PFSK-1 (cell line): Measurements from ENCODE around the gene CAMKMT.

Experiments used
- FOXP2 ChIP-seq: optimal IDR thresholded peaks from 2 replicates; pipeline ENCODE3; 2011; ENCODE audit warnings: borderline replicate concordance, control low read depth, inconsistent platforms; ENCODE audit not compliant: insufficient read depth; ENCODE audit errors: extremely low read length, extremely low read depth
- POLR2AphosphoS5 ChIP-seq: IDR thresholded peaks from 2 replicates; pipeline ENCODE4 v1.6.1; 2012; ENCODE audit warnings: low read depth, mild to moderate bottlenecking, control low read depth, low read length, moderate library complexity
- SIN3A ChIP-seq: IDR thresholded peaks from 2 replicates; pipeline ENCODE4 v1.6.1; 2012; ENCODE audit warnings: mild to moderate bottlenecking, low read length, moderate library complexity, borderline replicate concordance; ENCODE audit not compliant: insufficient read depth
- TAF1 ChIP-seq: IDR thresholded peaks from 2 replicates; pipeline ENCODE4 v1.6.1; 2012; ENCODE audit warnings: low read length, control low read depth, borderline replicate concordance; ENCODE audit not compliant: insufficient read depth
- TF ChIP-seq, protein P1 (sequence below), 2 experiments: IDR thresholded peaks; 2 replicates each; pipeline versions ENCODE4 v1.6.1 to v1.8.0; 2011 to 2012; ENCODE audit warnings: low read depth in 2 of 2, low read length in 2 of 2, control low read depth in 1 of 2, inconsistent platforms in 1 of 2, mild to moderate bottlenecking in 1 of 2, moderate library complexity in 1 of 2; ENCODE audit not compliant: insufficient read depth in 1 of 2

CAMKMT gene

DNA sequence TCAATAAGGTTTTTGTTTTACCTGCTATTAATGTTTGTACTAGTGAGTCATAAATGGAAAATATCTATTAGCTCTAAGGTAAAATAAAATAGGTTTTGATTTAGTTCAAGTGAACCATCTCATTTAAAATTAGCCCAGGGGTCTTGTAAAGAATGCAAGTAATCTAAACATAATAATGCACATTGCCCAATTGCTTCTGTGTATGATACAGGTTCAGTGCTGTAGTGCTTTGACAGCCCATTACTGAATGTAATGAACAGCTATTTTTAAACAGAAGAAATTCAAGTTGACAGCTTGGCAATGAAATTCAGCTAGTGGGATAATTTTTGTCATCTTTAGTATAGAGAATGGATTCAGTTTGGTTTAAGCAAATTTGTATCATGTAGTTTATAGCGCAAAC, 91.5 kb downstream of the CAMKMT start:
- TF ChIP-seq, protein P1, sequence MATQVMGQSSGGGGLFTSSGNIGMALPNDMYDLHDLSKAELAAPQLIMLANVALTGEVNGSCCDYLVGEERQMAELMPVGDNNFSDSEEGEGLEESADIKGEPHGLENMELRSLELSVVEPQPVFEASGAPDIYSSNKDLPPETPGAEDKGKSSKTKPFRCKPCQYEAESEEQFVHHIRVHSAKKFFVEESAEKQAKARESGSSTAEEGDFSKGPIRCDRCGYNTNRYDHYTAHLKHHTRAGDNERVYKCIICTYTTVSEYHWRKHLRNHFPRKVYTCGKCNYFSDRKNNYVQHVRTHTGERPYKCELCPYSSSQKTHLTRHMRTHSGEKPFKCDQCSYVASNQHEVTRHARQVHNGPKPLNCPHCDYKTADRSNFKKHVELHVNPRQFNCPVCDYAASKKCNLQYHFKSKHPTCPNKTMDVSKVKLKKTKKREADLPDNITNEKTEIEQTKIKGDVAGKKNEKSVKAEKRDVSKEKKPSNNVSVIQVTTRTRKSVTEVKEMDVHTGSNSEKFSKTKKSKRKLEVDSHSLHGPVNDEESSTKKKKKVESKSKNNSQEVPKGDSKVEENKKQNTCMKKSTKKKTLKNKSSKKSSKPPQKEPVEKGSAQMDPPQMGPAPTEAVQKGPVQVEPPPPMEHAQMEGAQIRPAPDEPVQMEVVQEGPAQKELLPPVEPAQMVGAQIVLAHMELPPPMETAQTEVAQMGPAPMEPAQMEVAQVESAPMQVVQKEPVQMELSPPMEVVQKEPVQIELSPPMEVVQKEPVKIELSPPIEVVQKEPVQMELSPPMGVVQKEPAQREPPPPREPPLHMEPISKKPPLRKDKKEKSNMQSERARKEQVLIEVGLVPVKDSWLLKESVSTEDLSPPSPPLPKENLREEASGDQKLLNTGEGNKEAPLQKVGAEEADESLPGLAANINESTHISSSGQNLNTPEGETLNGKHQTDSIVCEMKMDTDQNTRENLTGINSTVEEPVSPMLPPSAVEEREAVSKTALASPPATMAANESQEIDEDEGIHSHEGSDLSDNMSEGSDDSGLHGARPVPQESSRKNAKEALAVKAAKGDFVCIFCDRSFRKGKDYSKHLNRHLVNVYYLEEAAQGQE (IDR thresholded peaks at IDR 0.05; ENCODE audit: insufficient read depth in 1 of 2, low read depth in 2 of 2, low read length in 2 of 2), result no peak
- TF ChIP-seq POLR2AphosphoS5 (no peak), TAF1 (no peak)

DNA sequence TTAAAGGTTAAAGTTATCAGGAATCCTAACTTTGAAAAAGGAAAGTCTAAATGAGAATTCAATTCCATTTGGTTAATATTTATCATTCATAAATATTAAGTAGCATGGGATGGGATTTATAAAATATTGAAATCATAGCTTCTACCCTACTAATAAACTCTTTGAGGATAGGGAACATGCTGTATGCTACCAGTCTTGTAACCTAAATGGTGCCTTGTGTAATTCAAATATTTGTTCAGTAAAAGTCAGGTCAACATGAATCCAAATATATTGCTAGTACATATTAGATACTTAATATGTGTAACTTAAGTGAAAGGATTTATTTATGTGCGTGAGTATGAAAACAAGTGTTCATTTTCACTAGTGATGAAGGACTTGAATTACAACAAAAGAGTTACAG, 94.1 kb downstream of the CAMKMT start:
- TF ChIP-seq FOXP2 (no peak), POLR2AphosphoS5 (no peak), SIN3A (no peak), TAF1 (no peak)
- TF ChIP-seq, protein P1 (IDR thresholded peaks at IDR 0.05; ENCODE audit: insufficient read depth in 1 of 2, low read depth in 2 of 2, low read length in 2 of 2), result no peak

DNA sequence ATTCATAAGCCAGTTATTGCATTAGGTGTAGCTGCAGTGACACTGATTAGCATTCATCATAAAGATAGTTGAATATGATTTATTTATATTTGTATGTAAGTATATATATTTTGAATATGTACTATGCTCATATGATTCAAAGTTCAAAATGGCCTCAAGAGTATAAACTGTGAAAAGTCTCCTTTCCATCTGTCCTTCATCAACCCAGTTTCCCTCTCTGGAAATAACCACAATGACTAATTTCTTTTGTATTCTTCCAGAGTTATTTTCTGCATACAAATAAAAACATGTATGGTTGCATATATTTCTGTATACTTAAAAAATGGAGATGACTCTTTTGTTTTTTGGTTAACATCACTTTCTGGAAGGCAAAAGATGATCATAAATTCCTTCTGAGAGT, 95.2 kb downstream of the CAMKMT start:
- no peak for TF ChIP-seq SIN3A
- TF ChIP-seq TAF1, result no peak
- no peak for TF ChIP-seq FOXP2
- TF ChIP-seq, protein P1 (IDR thresholded peaks at IDR 0.05; ENCODE audit: insufficient read depth in 1 of 2, low read depth in 2 of 2, low read length in 2 of 2), result no peak

DNA sequence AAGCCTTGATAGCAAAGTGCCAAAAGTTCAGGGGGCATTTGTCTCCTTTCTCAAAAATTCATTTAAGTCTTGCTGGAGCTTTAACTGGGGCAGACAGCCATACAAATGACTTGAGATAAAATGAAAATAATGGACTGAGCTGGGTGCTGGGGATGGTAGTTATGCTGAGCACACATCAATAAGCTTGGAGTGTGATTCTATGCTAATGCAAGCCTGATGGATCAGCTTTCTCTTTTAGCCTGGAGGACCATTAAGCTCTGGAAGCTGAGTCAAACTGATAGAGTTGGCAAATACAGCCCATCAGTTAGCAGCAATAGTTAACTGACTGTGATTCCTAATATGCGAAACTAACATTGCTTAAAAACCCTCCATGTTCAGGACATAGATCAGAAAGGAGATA, 98.0 kb downstream of the CAMKMT start:
- TF ChIP-seq TAF1 (no peak), POLR2AphosphoS5 (no peak)

DNA sequence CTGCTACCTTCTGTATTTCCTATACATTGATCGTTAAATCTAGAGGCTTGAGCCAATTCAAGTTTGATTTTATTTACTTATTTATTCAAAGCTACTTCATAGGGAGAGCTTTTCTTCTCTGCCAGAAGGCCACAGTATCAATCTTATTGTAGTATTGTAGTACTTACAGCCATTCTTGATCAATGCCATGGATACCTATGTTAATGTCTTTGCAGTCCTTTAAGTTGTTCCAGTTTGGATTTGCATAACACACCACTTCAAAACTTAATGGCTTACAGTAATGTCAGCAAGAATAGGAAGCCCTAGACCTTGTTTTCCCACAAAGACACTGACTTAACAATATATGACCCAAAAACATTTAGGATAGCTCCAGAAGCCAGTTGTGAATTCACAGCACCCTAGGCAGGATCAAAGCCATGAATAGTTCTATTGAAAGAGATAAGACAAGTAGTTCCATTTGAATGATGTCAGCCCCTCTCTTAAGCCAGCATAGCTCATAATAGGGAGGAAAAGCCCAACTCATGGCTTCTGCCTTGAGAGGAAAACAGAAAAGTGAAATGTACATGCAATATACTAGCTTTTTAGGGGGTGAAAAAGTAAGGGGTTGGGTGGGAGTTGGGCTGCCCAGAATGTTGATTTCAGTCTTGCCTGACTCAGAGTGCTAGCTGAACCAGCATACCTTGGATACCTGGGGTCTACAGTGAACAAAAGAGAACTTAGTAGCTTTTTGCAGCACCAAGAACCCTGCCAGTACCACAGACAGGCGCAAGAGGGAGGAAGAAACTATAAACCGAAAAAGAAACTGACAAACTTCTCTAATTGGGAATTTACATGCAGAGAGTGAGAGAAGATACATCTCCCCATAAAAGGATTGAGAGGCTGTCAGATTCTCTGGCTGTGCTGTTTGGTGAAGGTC, 101.4 kb downstream of the CAMKMT start:
- TF ChIP-seq TAF1 (no peak), POLR2AphosphoS5 (no peak), FOXP2 (no peak), SIN3A (no peak)
- TF ChIP-seq, protein P1 (IDR thresholded peaks at IDR 0.05; ENCODE audit: insufficient read depth in 1 of 2, low read depth in 2 of 2, low read length in 2 of 2), result no peak
